ENCODE measurements around the gene UGCG. TPM values are rescaled to one million over a fixed set of nuclear protein-coding genes. Genes with fewer than 3 reads are reported as not detected.

The UGCG gene
- total and polyA plus RNA-seq, 2 donors (not counting 1 experiment from before 2014, with no cell fraction given): 23.9 to 53.5 TPM

GRCh38 chr9:111860443-111860842 is 36.2 kb upstream of the UGCG start:
- ChIA-PET CTCF (no interaction called here), POLR2A (no interaction called here)
- DNase-seq (no peak), ATAC-seq (ENCODE audit: low read depth) (no peak)
- no peak overlapping the region for H3K4me3 Mint-ChIP-seq
- H3K4me1 Mint-ChIP-seq: no peaks in the 10 kb centered on the region
- H3K4me1 ChIP-seq (ENCODE audit: control insufficient read depth in 2 of 2, insufficient read depth in 2 of 2, low read length in 2 of 2): no peaks in the 10 kb centered on the region
- no peak overlapping the region for H3K9ac ChIP-seq (ENCODE audit: low read length)
- H3K27me3 ChIP-seq (replicated peaks in 1 of 4; ENCODE audit: control extremely low read depth in 1 of 4, control insufficient read depth in 3 of 4, insufficient read depth in 4 of 4, low read length in 3 of 4): no peaks in the 10 kb centered on the region
- H3K4me2 ChIP-seq (replicated peaks; ENCODE audit: low read depth, low read length, poor library complexity, severe bottlenecking): no peak overlapping the region
- H3K27ac ChIP-seq (ENCODE audit: low read length in 2 of 2): no peak overlapping the region
- no peak overlapping the region for H2AFZ ChIP-seq (ENCODE audit: insufficient read depth, low read depth, low read length, poor library complexity, severe bottlenecking)
- H3K27ac Mint-ChIP-seq: no peak overlapping the region
- H3K9me3 ChIP-seq (ENCODE audit: control extremely low read depth in 1 of 3, control insufficient read depth in 2 of 3, insufficient read depth in 1 of 3, low read length in 2 of 3): peaks cover 0 to 5% (median 0%) of the 10 kb centered on the region in 3 donors
- intact Hi-C loops (cut with micrococcal nuclease): no loop called here
- no peak overlapping the region for H3K4me3 ChIP-seq (ENCODE audit: control extremely low read depth in 1 of 5, extremely low read depth in 1 of 5, insufficient read depth in 1 of 5, low read depth in 2 of 5, low read length in 4 of 5)
- no peaks in the 10 kb centered on the region for H3K9me3 Mint-ChIP-seq (ENCODE audit: insufficient read depth)
- no peaks in the 10 kb centered on the region for H3K79me2 ChIP-seq (ENCODE audit: control insufficient read depth, insufficient read depth, low read length)
- H3K36me3 ChIP-seq (replicated peaks in 1 of 2; ENCODE audit: control extremely low read depth in 1 of 2, control insufficient read depth in 1 of 2, extremely low read depth in 1 of 2, insufficient read depth in 2 of 2, low read length in 1 of 2): no peaks in the 10 kb centered on the region
- TF ChIP-seq CTCF (IDR thresholded peaks at IDR 0.05) (no peak), EZH2 (IDR thresholded peaks at IDR 0.05; ENCODE audit: borderline replicate concordance, insufficient read depth, low read depth, low read length, poor library complexity, severe bottlenecking) (no peak)
- no peaks in the 10 kb centered on the region for H3K27me3 Mint-ChIP-seq
- no peaks in the 10 kb centered on the region for H4K20me1 ChIP-seq (ENCODE audit: control insufficient read depth, insufficient read depth, low read length, poor library complexity, severe bottlenecking)
- no CpG with 5 or more reads among the region's 4 CpGs for WGBS (ENCODE audit: insufficient coverage)

GRCh38 chr9:111863636-111864035 is 33.0 kb upstream of the UGCG start:
- H2AFZ ChIP-seq (ENCODE audit: insufficient read depth, low read depth, low read length, poor library complexity, severe bottlenecking): no peak overlapping the region
- no peak overlapping the region for H3K4me3 ChIP-seq (ENCODE audit: control extremely low read depth in 1 of 5, extremely low read depth in 1 of 5, insufficient read depth in 1 of 5, low read depth in 2 of 5, low read length in 4 of 5)
- H3K79me2 ChIP-seq (ENCODE audit: control insufficient read depth, insufficient read depth, low read length): no peaks in the 10 kb centered on the region
- H3K4me3 Mint-ChIP-seq: no peak overlapping the region
- TF ChIP-seq EZH2 (IDR thresholded peaks at IDR 0.05; ENCODE audit: borderline replicate concordance, insufficient read depth, low read depth, low read length, poor library complexity, severe bottlenecking) (no peak), CTCF (IDR thresholded peaks at IDR 0.05) (no peak)
- no peaks in the 10 kb centered on the region for H3K27me3 Mint-ChIP-seq
- intact Hi-C loops (cut with micrococcal nuclease): no loop called here
- H3K4me1 ChIP-seq (ENCODE audit: control insufficient read depth in 2 of 2, insufficient read depth in 2 of 2, low read length in 2 of 2): no peaks in the 10 kb centered on the region
- WGBS (ENCODE audit: insufficient coverage): 100% methylated on average over 1 of the region's 3 CpGs
- H3K27ac ChIP-seq (ENCODE audit: low read length in 2 of 2): no peak overlapping the region
- H3K9me3 ChIP-seq (ENCODE audit: control extremely low read depth in 1 of 3, control insufficient read depth in 2 of 3, insufficient read depth in 1 of 3, low read length in 2 of 3): peaks cover 0 to 6% (median 0%) of the 10 kb centered on the region in 3 donors
- no peak for ATAC-seq (ENCODE audit: low read depth)
- no peaks in the 10 kb centered on the region for H4K20me1 ChIP-seq (ENCODE audit: control insufficient read depth, insufficient read depth, low read length, poor library complexity, severe bottlenecking)
- H3K27ac Mint-ChIP-seq: no peak overlapping the region
- H3K27me3 ChIP-seq (replicated peaks in 1 of 4; ENCODE audit: control extremely low read depth in 1 of 4, control insufficient read depth in 3 of 4, insufficient read depth in 4 of 4, low read length in 3 of 4): no peaks in the 10 kb centered on the region
- CTCF ChIA-PET: interaction anchor here (1.1 kb wide), 1 partner anchor 38 kb away, joined by 3 read pairs; no protein-coding TSS in a partner anchor
- H3K4me1 Mint-ChIP-seq: peaks cover 3% of the 10 kb centered on the region
- no peaks in the 10 kb centered on the region for H3K36me3 ChIP-seq (replicated peaks in 1 of 2; ENCODE audit: control extremely low read depth in 1 of 2, control insufficient read depth in 1 of 2, extremely low read depth in 1 of 2, insufficient read depth in 2 of 2, low read length in 1 of 2)
- H3K9ac ChIP-seq (ENCODE audit: low read length): no peak overlapping the region
- no peak overlapping the region for H3K4me2 ChIP-seq (replicated peaks; ENCODE audit: low read depth, low read length, poor library complexity, severe bottlenecking)
- DNase-seq: no peak
- H3K9me3 Mint-ChIP-seq (ENCODE audit: insufficient read depth): peaks cover 5% of the 10 kb centered on the region
- POLR2A ChIA-PET: no interaction called here

All from B cell (primary cell).